HG03135 (cell line): Measurements from ENCODE around the gene TROAP.
"Not testable (repeated sequence)": the region's sequence is repeated elsewhere in the genome, so short reads cannot be mapped to it uniquely, and the experiment has no call there.

Experiments
- ATAC-seq: cut with Tn5 transposase; IDR thresholded peaks from one replicate; pipeline ENCODE4 v1.9.1; 2021; ENCODE audit warnings: mild to moderate bottlenecking, moderate library complexity; ENCODE audit not compliant: unreplicated experiment

Gene TROAP

GRCh38 chr12:49322708-49323523 is at the start of gene TROAP:
Gene TROAP, plus strand, starts transcription at chr12:49323255. Its CDS starts 354 bp downstream, at chr12:49323609.
- peak; percentile 97 for ATAC-seq

GRCh38 chr12:49273726-49274395 is 49.2 kb upstream of the TROAP start:
- no peak for ATAC-seq

GRCh38 chr12:49274396-49275069 is 48.5 kb upstream of the TROAP start:
- no peak for ATAC-seq

GRCh38 chr12:49276304-49277290 is 46.5 kb upstream of the TROAP start:
- ATAC-seq, result no peak

- no peak for ATAC-seq
Measured at GRCh38 chr12:49277466-49277865, 45.6 kb upstream of the TROAP start.

- ATAC-seq, result no peak
Measured at GRCh38 chr12:49279706-49280159, 43.3 kb upstream of the TROAP start.

GRCh38 chr12:49280545-49280944 is 42.5 kb upstream of the TROAP start:
- ATAC-seq, result not testable (repeated sequence)

- no peak for ATAC-seq
Measured at GRCh38 chr12:49282302-49282701, 40.8 kb upstream of the TROAP start.

- not testable (repeated sequence) for ATAC-seq
Measured at GRCh38 chr12:49282740-49283375, 40.2 kb upstream of the TROAP start.

GRCh38 chr12:49283541-49284429 is 39.3 kb upstream of the TROAP start:
- ATAC-seq, result no peak

GRCh38 chr12:49284672-49285071 is 38.4 kb upstream of the TROAP start:
- no peak for ATAC-seq

GRCh38 chr12:49287876-49288275 is 35.2 kb upstream of the TROAP start:
- no peak for ATAC-seq

GRCh38 chr12:49288412-49288853 is 34.6 kb upstream of the TROAP start:
- no peak for ATAC-seq

- ATAC-seq, result no peak
Measured at GRCh38 chr12:49288922-49289555, 34.0 kb upstream of the TROAP start.

- ATAC-seq, result no peak
Measured at GRCh38 chr12:49292729-49293055, 30.4 kb upstream of the TROAP start.

GRCh38 chr12:49293056-49293956 is 29.7 kb upstream of the TROAP start:
- ATAC-seq, result no peak

GRCh38 chr12:49294086-49294803 is 28.8 kb upstream of the TROAP start:
- no peak for ATAC-seq
